Femur (tissue), 1 donor: ENCODE results near the gene PRDM16.

ENCODE experiments used
- DNase-seq: peaks from one replicate; pipeline ENCODE4 v3.0.0-alpha.2; 2017

The PRDM16 gene

GRCh38 chr1:3428899-3429298 is 359.9 kb downstream of the PRDM16 start:
- no peak for DNase-seq

GRCh38 chr1:3429320-3429719 is 360.3 kb downstream of the PRDM16 start:
- DNase-seq: no peak

GRCh38 chr1:3429766-3430165 is 360.8 kb downstream of the PRDM16 start:
- DNase-seq: no peak

- DNase-seq: no peak
Measured at GRCh38 chr1:3430406-3430805, 361.4 kb downstream of the PRDM16 start.

- no peak for DNase-seq
Measured at GRCh38 chr1:3430820-3431219, 361.8 kb downstream of the PRDM16 start.

GRCh38 chr1:3431266-3431665 is 362.3 kb downstream of the PRDM16 start:
- no peak for DNase-seq

GRCh38 chr1:3431686-3432085 is 362.7 kb downstream of the PRDM16 start:
- no peak for DNase-seq

GRCh38 chr1:3432306-3432705 is 363.3 kb downstream of the PRDM16 start:
- no peak for DNase-seq

- no peak for DNase-seq
Measured at GRCh38 chr1:3433076-3433475, 364.1 kb downstream of the PRDM16 start.

GRCh38 chr1:3433596-3434320 is 364.8 kb downstream of the PRDM16 start:
- no peak for DNase-seq

- DNase-seq: no peak
Measured at GRCh38 chr1:3434406-3435110, 365.6 kb downstream of the PRDM16 start.

GRCh38 chr1:3435666-3436065 is 366.7 kb downstream of the PRDM16 start:
- no peak for DNase-seq

GRCh38 chr1:3436451-3436850 is 367.4 kb downstream of the PRDM16 start:
- DNase-seq: no peak

GRCh38 chr1:3436901-3437300 is 367.9 kb downstream of the PRDM16 start:
- DNase-seq: no peak

- no peak for DNase-seq
Measured at GRCh38 chr1:3438661-3439180, 369.7 kb downstream of the PRDM16 start.

- DNase-seq: no peak
Measured at GRCh38 chr1:3439346-3440299, 370.6 kb downstream of the PRDM16 start.

GRCh38 chr1:3440300-3440681 is 371.3 kb downstream of the PRDM16 start:
- DNase-seq: no peak

- no peak for DNase-seq
Measured at GRCh38 chr1:3440711-3441409, 371.9 kb downstream of the PRDM16 start.

GRCh38 chr1:3441410-3441847 is 372.4 kb downstream of the PRDM16 start:
- DNase-seq: no peak

- DNase-seq: no peak
Measured at GRCh38 chr1:3441880-3442279, 372.9 kb downstream of the PRDM16 start.

- no peak for DNase-seq
Measured at GRCh38 chr1:3442331-3442730, 373.3 kb downstream of the PRDM16 start.

- DNase-seq: no peak
Measured at GRCh38 chr1:3442901-3443300, 373.9 kb downstream of the PRDM16 start.
